ENCODE measurements around the gene HDAC9. TPM values are rescaled to one million over a fixed set of nuclear protein-coding genes. Genes with fewer than 3 reads are reported as not detected.

The HDAC9 gene
- total RNA-seq, 4 donors from 2014 or later: 51.2 to 194 (median 106) TPM

GRCh38 chr7:18473119-18473518 lies 22.4 kb upstream of the HDAC9 start:
- ATAC-seq: no peak
- 85 to 97% methylated on average over 2 of the region's 2 CpGs for WGBS, 2 donors (ENCODE audit: low coverage in 1 of 2)

GRCh38 chr7:18474944-18475343 lies 20.6 kb upstream of the HDAC9 start:
- Histone ChIP-seq H3K4me3 (no peak overlapping the region), H3K27me3 (no peaks in the 10 kb centered on the region), H3K4me1 (peaks cover 0 to 28% (median 3%) of the 10 kb centered on the region in 3 donors), H3K27ac (no peak overlapping the region), H3K9me3 (no peaks in the 10 kb centered on the region), H3K36me3 (no peaks in the 10 kb centered on the region)
- TF ChIP-seq, protein P1, sequence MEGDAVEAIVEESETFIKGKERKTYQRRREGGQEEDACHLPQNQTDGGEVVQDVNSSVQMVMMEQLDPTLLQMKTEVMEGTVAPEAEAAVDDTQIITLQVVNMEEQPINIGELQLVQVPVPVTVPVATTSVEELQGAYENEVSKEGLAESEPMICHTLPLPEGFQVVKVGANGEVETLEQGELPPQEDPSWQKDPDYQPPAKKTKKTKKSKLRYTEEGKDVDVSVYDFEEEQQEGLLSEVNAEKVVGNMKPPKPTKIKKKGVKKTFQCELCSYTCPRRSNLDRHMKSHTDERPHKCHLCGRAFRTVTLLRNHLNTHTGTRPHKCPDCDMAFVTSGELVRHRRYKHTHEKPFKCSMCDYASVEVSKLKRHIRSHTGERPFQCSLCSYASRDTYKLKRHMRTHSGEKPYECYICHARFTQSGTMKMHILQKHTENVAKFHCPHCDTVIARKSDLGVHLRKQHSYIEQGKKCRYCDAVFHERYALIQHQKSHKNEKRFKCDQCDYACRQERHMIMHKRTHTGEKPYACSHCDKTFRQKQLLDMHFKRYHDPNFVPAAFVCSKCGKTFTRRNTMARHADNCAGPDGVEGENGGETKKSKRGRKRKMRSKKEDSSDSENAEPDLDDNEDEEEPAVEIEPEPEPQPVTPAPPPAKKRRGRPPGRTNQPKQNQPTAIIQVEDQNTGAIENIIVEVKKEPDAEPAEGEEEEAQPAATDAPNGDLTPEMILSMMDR (IDR thresholded peaks at IDR 0.05): no peak
- TF ChIP-seq POLR2A (IDR thresholded peaks at IDR 0.05) (no peak), EP300 (IDR thresholded peaks at IDR 0.05) (no peak), POLR2AphosphoS5 (IDR thresholded peaks at IDR 0.05) (no peak)
- 63 to 90% methylated on average over 1 of the region's 1 CpG for WGBS, 2 donors (ENCODE audit: low coverage in 1 of 2)
- ATAC-seq: no peak

More at GRCh38 chr7:18473119-18473518, 22.4 kb upstream of the HDAC9 start:
- Histone ChIP-seq H3K27ac (no peak overlapping the region), H3K4me3 (no peak overlapping the region), H3K36me3 (no peaks in the 10 kb centered on the region), H3K4me1 (peaks cover 0 to 29% (median 3%) of the 10 kb centered on the region in 3 donors), H3K9me3 (no peaks in the 10 kb centered on the region), H3K27me3 (no peaks in the 10 kb centered on the region)
- TF ChIP-seq POLR2AphosphoS5 (IDR thresholded peaks at IDR 0.05) (no peak), POLR2A (IDR thresholded peaks at IDR 0.05) (no peak), EP300 (IDR thresholded peaks at IDR 0.05) (no peak)
- TF ChIP-seq, protein P1 (IDR thresholded peaks at IDR 0.05): no peak

GRCh38 chr7:18475488-18475887 lies 20.1 kb upstream of the HDAC9 start:
- Histone ChIP-seq H3K27me3 (no peaks in the 10 kb centered on the region), H3K27ac (no peak overlapping the region), H3K4me1 (peaks cover 0 to 34% (median 7%) of the 10 kb centered on the region in 3 donors), H3K36me3 (no peaks in the 10 kb centered on the region), H3K9me3 (no peaks in the 10 kb centered on the region), H3K4me3 (no peak overlapping the region)
- TF ChIP-seq EP300 (IDR thresholded peaks at IDR 0.05) (no peak), POLR2A (IDR thresholded peaks at IDR 0.05) (no peak), POLR2AphosphoS5 (IDR thresholded peaks at IDR 0.05) (no peak)
- TF ChIP-seq, protein P1 (IDR thresholded peaks at IDR 0.05): no peak
- ATAC-seq: no peak
- 90 to 94% methylated on average over 2 of the region's 2 CpGs for WGBS, 2 donors (ENCODE audit: low coverage in 1 of 2)

DNA sequence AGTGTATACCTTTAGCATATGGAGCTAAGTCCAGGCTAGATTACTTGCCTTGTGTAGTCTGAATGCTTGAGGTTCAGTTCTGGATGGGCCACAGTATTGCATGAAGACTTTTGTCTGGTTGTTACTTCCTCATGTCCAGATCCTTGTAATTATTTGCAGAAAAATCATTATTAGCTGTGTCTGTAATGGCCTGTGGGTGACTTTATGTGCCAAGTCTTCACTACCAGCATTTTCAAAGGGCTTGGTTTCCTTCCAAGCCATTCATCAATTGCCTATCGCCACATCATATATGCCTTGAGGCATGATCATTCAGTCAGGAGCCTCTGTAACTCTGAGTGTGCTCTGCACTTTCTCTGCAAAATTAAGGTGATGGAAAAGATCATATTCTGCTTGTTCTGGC lies 13.8 kb upstream of the HDAC9 start:
- H3K4me3 ChIP-seq: no peak overlapping the region
- no peaks in the 10 kb centered on the region for H3K9me3 ChIP-seq
- H3K4me1 ChIP-seq: peaks cover 0 to 17% (median 4%) of the 10 kb centered on the region in 3 donors
- WGBS, 2 donors (ENCODE audit: low coverage in 1 of 2): 100% methylated on average over 1 of the region's 1 CpG; no CpG with 5 or more reads in 1 of the 2 donors
- ATAC-seq: no peak
- TF ChIP-seq POLR2A (IDR thresholded peaks at IDR 0.05): no peak
- TF ChIP-seq POLR2AphosphoS5 (IDR thresholded peaks at IDR 0.05): no peak
- TF ChIP-seq EP300 (IDR thresholded peaks at IDR 0.05): no peak
- TF ChIP-seq, protein P1 (IDR thresholded peaks at IDR 0.05): no peak
- no peaks in the 10 kb centered on the region for H3K27me3 ChIP-seq
- H3K27ac ChIP-seq: no peak overlapping the region
- H3K36me3 ChIP-seq: no peaks in the 10 kb centered on the region

GRCh38 chr7:18488049-18488448 lies 7.5 kb upstream of the HDAC9 start:
- ATAC-seq: no peak
- H3K4me1 ChIP-seq: peaks cover 0 to 9% (median 2%) of the 10 kb centered on the region in 3 donors
- no peaks in the 10 kb centered on the region for H3K27me3 ChIP-seq
- TF ChIP-seq EP300 (IDR thresholded peaks at IDR 0.05): no peak
- no peak for TF ChIP-seq POLR2A (IDR thresholded peaks at IDR 0.05)
- TF ChIP-seq POLR2AphosphoS5 (IDR thresholded peaks at IDR 0.05): no peak
- TF ChIP-seq, protein P1 (IDR thresholded peaks at IDR 0.05): no peak
- no peaks in the 10 kb centered on the region for H3K9me3 ChIP-seq
- H3K36me3 ChIP-seq: no peaks in the 10 kb centered on the region
- 64 to 67% methylated on average over 1 of the region's 1 CpG for WGBS, 2 donors (ENCODE audit: low coverage in 1 of 2)
- no peak overlapping the region for H3K4me3 ChIP-seq
- no peak overlapping the region for H3K27ac ChIP-seq

Data from gastroesophageal sphincter (tissue), 4 donors.